GM12873 (cell line): Measurements from ENCODE around the gene MCU.

ENCODE experiments used
- TF ChIP-seq, protein P1 (sequence below): IDR thresholded peaks from 2 replicates; pipeline ENCODE4 v1.5.1; 2012; ENCODE audit warnings: low read depth, mild to moderate bottlenecking, moderate library complexity, low read length, control low read depth; ENCODE audit not compliant: insufficient read depth; ENCODE audit errors: missing control alignments

Gene MCU

DNA sequence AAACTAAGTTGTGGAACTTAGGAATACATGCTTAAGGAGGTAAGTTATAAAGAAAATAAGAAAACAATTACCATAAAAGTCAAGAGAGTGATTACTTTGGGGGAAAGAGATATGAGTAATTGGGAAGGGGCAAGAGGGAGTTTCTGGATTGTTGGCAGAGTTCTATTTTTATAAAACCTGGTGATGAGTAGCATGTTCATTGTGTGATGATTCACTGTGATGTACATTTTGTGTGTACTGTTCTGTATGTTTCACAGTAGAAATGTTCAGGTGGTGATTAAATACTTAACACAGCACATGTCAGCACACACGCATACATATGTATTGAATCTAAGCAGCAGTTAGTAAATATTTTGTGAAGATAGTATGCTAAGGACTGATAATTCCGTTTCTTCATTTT lies 191.9 kb downstream of the MCU start:
- TF ChIP-seq, protein P1, sequence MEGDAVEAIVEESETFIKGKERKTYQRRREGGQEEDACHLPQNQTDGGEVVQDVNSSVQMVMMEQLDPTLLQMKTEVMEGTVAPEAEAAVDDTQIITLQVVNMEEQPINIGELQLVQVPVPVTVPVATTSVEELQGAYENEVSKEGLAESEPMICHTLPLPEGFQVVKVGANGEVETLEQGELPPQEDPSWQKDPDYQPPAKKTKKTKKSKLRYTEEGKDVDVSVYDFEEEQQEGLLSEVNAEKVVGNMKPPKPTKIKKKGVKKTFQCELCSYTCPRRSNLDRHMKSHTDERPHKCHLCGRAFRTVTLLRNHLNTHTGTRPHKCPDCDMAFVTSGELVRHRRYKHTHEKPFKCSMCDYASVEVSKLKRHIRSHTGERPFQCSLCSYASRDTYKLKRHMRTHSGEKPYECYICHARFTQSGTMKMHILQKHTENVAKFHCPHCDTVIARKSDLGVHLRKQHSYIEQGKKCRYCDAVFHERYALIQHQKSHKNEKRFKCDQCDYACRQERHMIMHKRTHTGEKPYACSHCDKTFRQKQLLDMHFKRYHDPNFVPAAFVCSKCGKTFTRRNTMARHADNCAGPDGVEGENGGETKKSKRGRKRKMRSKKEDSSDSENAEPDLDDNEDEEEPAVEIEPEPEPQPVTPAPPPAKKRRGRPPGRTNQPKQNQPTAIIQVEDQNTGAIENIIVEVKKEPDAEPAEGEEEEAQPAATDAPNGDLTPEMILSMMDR, result no peak

DNA sequence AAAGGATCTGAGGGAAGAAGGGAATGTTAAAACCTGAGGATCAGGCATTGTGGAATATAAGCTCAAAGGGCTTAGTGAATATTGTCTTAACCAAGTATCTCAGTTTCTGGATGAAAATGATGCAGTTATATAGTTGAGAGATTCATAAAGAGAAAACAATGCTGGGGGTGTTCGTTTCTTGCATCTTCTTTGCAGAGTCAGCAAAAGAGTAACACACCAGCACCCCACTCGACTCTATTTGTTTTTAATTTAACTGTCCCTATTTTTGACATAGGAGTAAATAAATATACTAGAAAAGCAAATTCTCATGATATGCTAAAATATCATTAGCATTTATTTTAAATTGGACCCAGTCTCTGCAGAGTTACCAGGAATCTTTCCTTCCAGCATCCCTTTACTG lies 194.0 kb downstream of the MCU start:
- TF ChIP-seq, protein P1, result no peak

DNA sequence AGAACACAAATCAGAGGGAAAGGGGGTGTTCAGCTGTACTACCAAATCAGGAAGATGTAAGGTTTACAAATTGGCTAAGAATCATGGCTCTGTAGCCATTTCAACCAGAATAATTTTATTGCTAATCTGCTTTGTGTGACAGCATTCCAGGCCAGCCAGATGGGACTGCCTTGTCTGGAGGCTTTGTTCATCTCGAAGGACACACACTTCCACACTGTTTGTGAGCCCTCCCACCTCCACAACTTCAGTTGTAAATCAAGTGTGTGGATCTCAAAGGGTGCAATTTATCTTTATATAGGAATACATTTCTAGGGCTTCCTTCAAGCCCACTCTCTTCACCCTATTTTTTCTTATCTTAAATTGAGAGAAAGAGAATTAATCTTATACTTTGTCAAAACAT lies 194.7 kb downstream of the MCU start:
- TF ChIP-seq, protein P1, result no peak

DNA sequence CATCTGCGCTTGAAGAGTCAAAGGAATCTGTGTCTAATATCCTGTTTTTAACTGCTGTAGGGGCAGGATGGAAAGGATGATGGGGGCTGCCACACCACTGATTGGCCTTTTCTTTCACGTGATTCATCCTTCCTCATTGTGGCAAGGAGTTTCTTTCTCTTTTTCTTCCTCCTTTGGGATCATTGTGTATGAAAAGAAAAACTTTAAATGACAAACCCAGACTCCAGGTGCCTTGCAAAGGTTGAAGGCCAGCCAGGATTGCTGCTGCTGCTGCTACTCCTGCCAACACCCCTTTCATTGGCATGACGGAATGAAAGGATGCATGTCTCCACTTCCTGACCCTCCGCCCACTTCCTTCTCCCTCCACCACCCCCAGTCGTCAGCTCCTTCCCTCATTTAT lies 195.1 kb downstream of the MCU start:
- TF ChIP-seq, protein P1, result no peak

DNA sequence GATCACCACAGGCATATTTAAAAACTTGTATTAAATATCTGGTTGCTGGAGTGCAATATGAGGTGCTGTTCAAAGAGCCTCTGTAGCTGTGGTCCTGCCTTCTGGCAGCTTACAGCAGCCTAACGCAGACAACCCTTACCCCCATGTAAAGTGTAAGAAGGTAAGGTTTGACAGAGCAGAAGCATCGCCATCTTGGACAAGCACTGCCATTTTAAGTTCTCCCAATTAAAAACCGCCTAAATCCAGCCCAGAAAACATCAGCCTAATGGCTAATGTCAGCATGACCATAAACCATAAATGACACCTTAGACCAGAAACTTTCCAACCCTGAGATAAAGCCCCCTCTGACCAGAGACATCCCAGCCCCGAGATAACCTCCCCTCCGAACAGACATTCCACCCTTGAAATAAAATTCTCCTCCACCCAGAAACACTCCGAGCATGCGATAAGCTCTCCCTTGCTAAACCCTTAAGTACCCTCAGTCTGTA lies 196.3 kb downstream of the MCU start:
- TF ChIP-seq, protein P1, result no peak

DNA sequence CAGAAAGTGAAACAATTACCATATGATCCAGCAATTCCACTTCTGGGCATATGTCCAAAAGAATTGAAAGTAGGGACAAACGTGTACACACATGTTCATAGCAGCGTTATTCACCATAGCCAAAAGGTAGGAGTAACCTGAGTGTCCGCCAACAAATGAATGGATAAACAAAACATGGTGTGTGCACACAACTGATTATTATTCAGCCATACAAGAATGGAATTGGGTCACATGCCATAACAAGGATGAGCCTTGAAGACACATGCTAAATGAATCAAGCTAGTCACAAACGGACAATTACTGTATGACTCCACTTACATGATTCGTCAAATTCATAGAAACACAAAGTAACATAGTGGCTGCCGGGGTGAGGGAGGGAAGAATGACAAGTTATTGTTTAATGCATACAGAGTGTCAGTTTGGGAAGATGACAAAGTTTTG lies 197.5 kb downstream of the MCU start:
- TF ChIP-seq, protein P1, result no peak

DNA sequence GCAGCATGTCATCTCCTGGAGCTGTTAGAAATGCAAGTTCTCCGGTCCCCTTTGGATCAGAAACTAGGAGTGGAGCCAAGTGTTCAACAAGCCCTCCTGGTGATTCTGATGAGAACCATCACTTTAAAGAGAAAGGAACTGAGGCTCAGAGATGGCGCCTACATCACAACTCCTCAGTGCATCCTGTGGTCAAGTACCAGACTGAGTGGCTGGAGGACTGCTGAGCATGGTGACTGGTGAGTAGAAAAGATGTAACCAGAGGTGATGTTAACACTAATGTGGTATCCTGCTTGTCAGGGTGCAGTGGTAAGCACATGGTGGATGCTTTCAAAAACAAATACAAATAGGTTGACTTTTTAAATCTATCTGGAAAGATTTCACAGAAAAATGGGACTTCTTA lies 198.1 kb downstream of the MCU start:
- TF ChIP-seq, protein P1, result no peak

DNA sequence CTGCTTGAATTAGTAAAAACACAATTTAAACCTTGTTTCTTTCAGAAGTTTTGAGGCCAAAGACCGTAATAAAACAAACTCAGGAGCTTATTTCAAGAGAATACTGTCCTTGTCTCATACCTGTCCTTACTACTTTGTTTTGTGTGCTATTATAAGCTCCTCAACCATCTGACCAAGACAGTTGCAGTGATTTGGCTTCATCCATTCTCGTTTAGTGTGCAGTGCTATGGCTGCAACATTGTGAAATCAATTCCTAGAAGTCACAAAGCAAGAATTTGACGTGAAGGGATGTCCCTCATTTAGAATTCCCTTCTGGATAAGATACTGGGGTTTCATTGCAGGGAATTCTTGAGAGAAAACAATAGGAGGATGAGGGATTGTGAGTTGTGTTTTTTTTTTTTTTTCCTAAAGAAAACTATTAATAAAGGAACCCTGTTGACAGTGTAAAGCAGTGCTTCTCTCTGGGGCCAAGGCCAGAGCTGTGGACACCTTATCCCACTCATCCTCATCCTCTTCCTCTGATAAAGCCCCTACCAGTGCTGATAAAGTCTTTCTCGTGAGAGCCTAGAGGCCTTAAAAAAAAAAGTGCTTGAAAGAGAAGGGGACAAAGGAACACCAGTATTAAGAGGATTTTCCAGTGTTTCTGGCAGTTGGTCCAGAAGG lies 201.3 kb downstream of the MCU start, which contains the start of gene OIT3:
Gene OIT3, plus strand, starts transcription at position 604 of the 663 bp plus-strand sequence. CDS start 60 bp downstream, outside the sequence.
- TF ChIP-seq, protein P1, result no peak
